Ovary (tissue), 3 donors: Measurements from ENCODE around the gene SH3TC2.

Experiments used
- CTCF ChIP-seq, 3 donors: fragments of 450-650 bp in 2 of 3; fragments of 200-600 bp in 1 of 3; IDR thresholded peaks; one replicate each; pipeline versions ENCODE4 v1.5.1 to v1.8.0; 2016 to 2022; ENCODE audit warnings: antibody characterized with exemption in 3 of 3, mild to moderate bottlenecking in 1 of 3
- EP300 ChIP-seq: sonication (generic); formaldehyde crosslinking; IDR thresholded peaks from one replicate; pipeline ENCODE4 v1.6.1; 2017; ENCODE audit warnings: antibody characterized with exemption
- donor health status: DM: no; HTN: no; CAD: no.

GRCh38 chr5:149082271-149082670 is 19.4 kb upstream of the SH3TC2 start:
- TF ChIP-seq CTCF (IDR thresholded peaks at IDR 0.05) = no peak
- no peak for TF ChIP-seq EP300
